ENCODE data around the gene LCA5L.

DNA sequence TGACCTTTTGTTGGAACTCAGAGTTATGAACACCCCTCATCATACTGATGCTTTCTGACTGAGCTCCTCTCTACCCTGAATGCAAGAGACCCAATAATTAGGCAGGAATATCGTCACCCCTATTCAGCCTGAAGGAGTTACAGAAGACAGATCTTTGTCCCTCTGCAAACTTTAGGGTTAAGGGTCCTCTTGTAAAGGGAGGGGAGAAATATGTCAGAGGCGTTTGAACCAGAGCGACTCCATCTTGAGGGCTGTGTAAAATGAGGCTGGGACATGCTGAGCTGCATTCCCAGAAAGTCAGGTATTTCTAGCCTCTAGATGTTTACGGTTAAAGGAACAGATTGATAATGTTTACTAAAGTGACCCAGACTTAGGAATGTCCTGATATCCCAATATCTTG is 86.2 kb downstream of the LCA5L start:
- TF ChIP-seq, protein P1, sequence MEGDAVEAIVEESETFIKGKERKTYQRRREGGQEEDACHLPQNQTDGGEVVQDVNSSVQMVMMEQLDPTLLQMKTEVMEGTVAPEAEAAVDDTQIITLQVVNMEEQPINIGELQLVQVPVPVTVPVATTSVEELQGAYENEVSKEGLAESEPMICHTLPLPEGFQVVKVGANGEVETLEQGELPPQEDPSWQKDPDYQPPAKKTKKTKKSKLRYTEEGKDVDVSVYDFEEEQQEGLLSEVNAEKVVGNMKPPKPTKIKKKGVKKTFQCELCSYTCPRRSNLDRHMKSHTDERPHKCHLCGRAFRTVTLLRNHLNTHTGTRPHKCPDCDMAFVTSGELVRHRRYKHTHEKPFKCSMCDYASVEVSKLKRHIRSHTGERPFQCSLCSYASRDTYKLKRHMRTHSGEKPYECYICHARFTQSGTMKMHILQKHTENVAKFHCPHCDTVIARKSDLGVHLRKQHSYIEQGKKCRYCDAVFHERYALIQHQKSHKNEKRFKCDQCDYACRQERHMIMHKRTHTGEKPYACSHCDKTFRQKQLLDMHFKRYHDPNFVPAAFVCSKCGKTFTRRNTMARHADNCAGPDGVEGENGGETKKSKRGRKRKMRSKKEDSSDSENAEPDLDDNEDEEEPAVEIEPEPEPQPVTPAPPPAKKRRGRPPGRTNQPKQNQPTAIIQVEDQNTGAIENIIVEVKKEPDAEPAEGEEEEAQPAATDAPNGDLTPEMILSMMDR (IDR thresholded peaks at IDR 0.05): no peak
- TF ChIP-seq, protein P2, sequence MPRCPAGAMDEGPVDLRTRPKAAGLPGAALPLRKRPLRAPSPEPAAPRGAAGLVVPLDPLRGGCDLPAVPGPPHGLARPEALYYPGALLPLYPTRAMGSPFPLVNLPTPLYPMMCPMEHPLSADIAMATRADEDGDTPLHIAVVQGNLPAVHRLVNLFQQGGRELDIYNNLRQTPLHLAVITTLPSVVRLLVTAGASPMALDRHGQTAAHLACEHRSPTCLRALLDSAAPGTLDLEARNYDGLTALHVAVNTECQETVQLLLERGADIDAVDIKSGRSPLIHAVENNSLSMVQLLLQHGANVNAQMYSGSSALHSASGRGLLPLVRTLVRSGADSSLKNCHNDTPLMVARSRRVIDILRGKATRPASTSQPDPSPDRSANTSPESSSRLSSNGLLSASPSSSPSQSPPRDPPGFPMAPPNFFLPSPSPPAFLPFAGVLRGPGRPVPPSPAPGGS (IDR thresholded peaks at IDR 0.05): no peak
- TF ChIP-seq JUN (IDR thresholded peaks at IDR 0.05) (no peak), ZC3H11A (IDR thresholded peaks at IDR 0.05) (no peak), RAD21 (conservative IDR thresholded peaks at IDR 0.05 in 1 of 2, IDR thresholded peaks at IDR 0.05 in 1 of 2) (no peak), NFE2L2 (conservative IDR thresholded peaks at IDR 0.05; ENCODE audit: low read length) (no peak), KDM1A (IDR thresholded peaks at IDR 0.05; ENCODE audit: low read depth) (no peak), ZFP36 (IDR thresholded peaks at IDR 0.05; ENCODE audit: borderline replicate concordance, partially characterized antibody) (no peak), KDM5A (IDR thresholded peaks at IDR 0.05) (no peak), EP300 (IDR thresholded peaks at IDR 0.05) (no peak)
- TF ChIP-seq, protein P3, sequence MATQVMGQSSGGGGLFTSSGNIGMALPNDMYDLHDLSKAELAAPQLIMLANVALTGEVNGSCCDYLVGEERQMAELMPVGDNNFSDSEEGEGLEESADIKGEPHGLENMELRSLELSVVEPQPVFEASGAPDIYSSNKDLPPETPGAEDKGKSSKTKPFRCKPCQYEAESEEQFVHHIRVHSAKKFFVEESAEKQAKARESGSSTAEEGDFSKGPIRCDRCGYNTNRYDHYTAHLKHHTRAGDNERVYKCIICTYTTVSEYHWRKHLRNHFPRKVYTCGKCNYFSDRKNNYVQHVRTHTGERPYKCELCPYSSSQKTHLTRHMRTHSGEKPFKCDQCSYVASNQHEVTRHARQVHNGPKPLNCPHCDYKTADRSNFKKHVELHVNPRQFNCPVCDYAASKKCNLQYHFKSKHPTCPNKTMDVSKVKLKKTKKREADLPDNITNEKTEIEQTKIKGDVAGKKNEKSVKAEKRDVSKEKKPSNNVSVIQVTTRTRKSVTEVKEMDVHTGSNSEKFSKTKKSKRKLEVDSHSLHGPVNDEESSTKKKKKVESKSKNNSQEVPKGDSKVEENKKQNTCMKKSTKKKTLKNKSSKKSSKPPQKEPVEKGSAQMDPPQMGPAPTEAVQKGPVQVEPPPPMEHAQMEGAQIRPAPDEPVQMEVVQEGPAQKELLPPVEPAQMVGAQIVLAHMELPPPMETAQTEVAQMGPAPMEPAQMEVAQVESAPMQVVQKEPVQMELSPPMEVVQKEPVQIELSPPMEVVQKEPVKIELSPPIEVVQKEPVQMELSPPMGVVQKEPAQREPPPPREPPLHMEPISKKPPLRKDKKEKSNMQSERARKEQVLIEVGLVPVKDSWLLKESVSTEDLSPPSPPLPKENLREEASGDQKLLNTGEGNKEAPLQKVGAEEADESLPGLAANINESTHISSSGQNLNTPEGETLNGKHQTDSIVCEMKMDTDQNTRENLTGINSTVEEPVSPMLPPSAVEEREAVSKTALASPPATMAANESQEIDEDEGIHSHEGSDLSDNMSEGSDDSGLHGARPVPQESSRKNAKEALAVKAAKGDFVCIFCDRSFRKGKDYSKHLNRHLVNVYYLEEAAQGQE (IDR thresholded peaks at IDR 0.05): no peak

All from A549 (cell line).